IMR-90 (cell line): Measurements from ENCODE around the gene SLIT2. TPM values are rescaled to one million over a fixed set of nuclear protein-coding genes. Genes with fewer than 3 reads are reported as not detected.

Experiments used
- ATAC-seq: fragments of 200-7000 bp; cut with Tn5 transposase; 2 replicates; pipeline ENCODE4 v1.9.1; 2020; ENCODE audit warnings: low read depth, mild to moderate bottlenecking, moderate library complexity
- BruUV-seq: library from RNA; stranded (reverse); fragments of 400-500 nt; replicated peaks from 2 replicates; lab custom pipeline; 2021; lab: Mats Ljungman, UMichigan
- CTCF ChIA-PET: fragments of 300-600 bp; formaldehyde crosslinking; extraction: SDS; loops from one replicate; lab custom pipeline; 2021; ENCODE audit warnings: antibody characterized with exemption; lab: Yijun Ruan, JAX
- POLR2A ChIA-PET: fragments of 300-600 bp; sonication (Branson Sonifier 250); formaldehyde crosslinking; loops from one replicate; lab custom pipeline; 2022; ENCODE audit warnings: antibody characterized with exemption; ENCODE audit not compliant: unreplicated experiment; lab: Charles Lee
- DNase-seq: peaks from one replicate; pipeline ENCODE4 v3.0.0; 2013
- H2AFZ ChIP-seq: replicated peaks from 2 replicates; pipeline ENCODE3; 2013; ENCODE audit warnings: low read length, mild to moderate bottlenecking; ENCODE audit not compliant: poor library complexity
- H2AK5ac ChIP-seq: 2 replicates; pipeline ENCODE4 v1.6.1; 2013; ENCODE audit warnings: low read depth, low read length, inconsistent platforms
- H2AK9ac ChIP-seq: replicated peaks from 2 replicates; pipeline ENCODE3; 2013; ENCODE audit warnings: mild to moderate bottlenecking, low read depth, low read length, moderate library complexity; ENCODE audit not compliant: poor library complexity
- H2BK120ac ChIP-seq: 2 replicates; pipeline ENCODE4 v1.6.1; 2013; ENCODE audit warnings: low read depth, low read length, inconsistent platforms
- H2BK15ac ChIP-seq: 3 replicates; pipeline ENCODE4 v1.6.1; 2013; ENCODE audit warnings: low read depth, low read length, inconsistent platforms
- H2BK20ac ChIP-seq: 2 replicates; pipeline ENCODE4 v1.6.1; 2013; ENCODE audit warnings: low read depth, mild to moderate bottlenecking, inconsistent platforms, low read length, moderate library complexity
- H2BK5ac ChIP-seq: 2 replicates; pipeline ENCODE4 v1.6.1; 2013; ENCODE audit warnings: mild to moderate bottlenecking, low read depth, low read length, inconsistent platforms; ENCODE audit not compliant: poor library complexity, severe bottlenecking
- H3K14ac ChIP-seq: replicated peaks from 2 replicates; pipeline ENCODE4 v1.6.1; 2013; ENCODE audit warnings: low read depth, low read length, inconsistent platforms
- H3K18ac ChIP-seq: 2 replicates; pipeline ENCODE4 v1.6.1; 2013; ENCODE audit warnings: low read depth, low read length, control low read depth
- H3K23ac ChIP-seq: 2 replicates; pipeline ENCODE4 v1.6.1; 2013; ENCODE audit warnings: low read depth, low read length, inconsistent platforms
- H3K27ac ChIP-seq: 2 replicates; pipeline ENCODE4 v1.5.1; 2013; ENCODE audit warnings: mild to moderate bottlenecking, control low read depth, low read length; ENCODE audit not compliant: insufficient read depth
- H3K27me3 ChIP-seq: 2 replicates; pipeline ENCODE4 v1.6.1; 2013; ENCODE audit warnings: low read length; ENCODE audit not compliant: control insufficient read depth, insufficient read depth
- H3K36me3 ChIP-seq: 2 replicates; pipeline ENCODE4 v1.6.1; 2013; ENCODE audit warnings: low read length, mixed read lengths; ENCODE audit not compliant: control insufficient read depth, insufficient read depth
- H3K4ac ChIP-seq: 2 replicates; pipeline ENCODE4 v1.6.1; 2013; ENCODE audit warnings: low read depth, low read length, inconsistent platforms
- H3K4me1 ChIP-seq: 2 replicates; pipeline ENCODE4 v1.6.1; 2013; ENCODE audit warnings: low read length, mixed read lengths; ENCODE audit not compliant: control insufficient read depth, insufficient read depth
- H3K4me2 ChIP-seq: 2 replicates; pipeline ENCODE4 v1.6.1; 2013; ENCODE audit warnings: low read depth, mild to moderate bottlenecking, control low read depth, low read length, moderate library complexity
- H3K4me3 ChIP-seq: 2 replicates; pipeline ENCODE4 v1.5.1; 2013; ENCODE audit warnings: low read depth, mild to moderate bottlenecking, control low read depth, low read length, moderate library complexity; ENCODE audit not compliant: insufficient read depth
- H3K56ac ChIP-seq: 2 replicates; pipeline ENCODE4 v1.6.1; 2013; ENCODE audit warnings: low read length, inconsistent platforms; ENCODE audit not compliant: insufficient read depth; ENCODE audit errors: extremely low read depth
- H3K79me1 ChIP-seq, 2 experiments: 2 replicates each; pipeline ENCODE4 v1.6.1; 2013; ENCODE audit warnings: low read length in 2 of 2, inconsistent platforms in 1 of 2, low read depth in 1 of 2
- H3K9ac ChIP-seq: 2 replicates; pipeline ENCODE4 v1.6.1; 2013; ENCODE audit warnings: low read depth, low read length, control low read depth
- H3K9me1 ChIP-seq: 2 replicates; pipeline ENCODE4 v1.6.1; 2013; ENCODE audit warnings: low read length, inconsistent platforms; ENCODE audit not compliant: insufficient read depth
- H3K9me3 ChIP-seq: 2 replicates; pipeline ENCODE4 v1.6.1; 2013; ENCODE audit warnings: low read length; ENCODE audit not compliant: control insufficient read depth, insufficient read depth
- H4K20me1 ChIP-seq: 2 replicates; pipeline ENCODE4 v1.6.1; 2013; ENCODE audit warnings: low read length, inconsistent platforms; ENCODE audit not compliant: insufficient read depth
- H4K5ac ChIP-seq: 2 replicates; pipeline ENCODE4 v1.6.1; 2013; ENCODE audit warnings: mild to moderate bottlenecking, low read depth, low read length, control low read depth
- H4K8ac ChIP-seq, 2 experiments: 2 replicates each; pipeline ENCODE4 v1.6.1; 2013; ENCODE audit warnings: low read depth in 2 of 2, low read length in 2 of 2, control low read depth in 1 of 2, inconsistent platforms in 1 of 2
- H4K91ac ChIP-seq: 2 replicates; pipeline ENCODE4 v1.6.1; 2013; ENCODE audit warnings: low read depth, low read length, inconsistent platforms; ENCODE audit not compliant: insufficient read depth
- BHLHE40 ChIP-seq: fragments of 150-350 bp; IDR thresholded peaks from 2 replicates; pipeline ENCODE4 v1.6.1; 2016; ENCODE audit warnings: mild to moderate bottlenecking, low read depth, low read length
- FOS ChIP-seq: fragments of 150-350 bp; IDR thresholded peaks from 2 replicates; pipeline ENCODE4 v1.6.1; 2016; ENCODE audit warnings: low read depth, low read length
- MXI1 ChIP-seq: IDR thresholded peaks from 2 replicates; pipeline ENCODE4 v1.6.1; 2012; ENCODE audit warnings: low read depth, mild to moderate bottlenecking, low read length, moderate library complexity, borderline replicate concordance
- NFE2L2 ChIP-seq: fragments of 150-350 bp; IDR thresholded peaks from 2 replicates; pipeline ENCODE4 v1.6.1; 2016; ENCODE audit warnings: low read depth, mild to moderate bottlenecking, low read length
- WGBS, 2 experiments: methylation state at CpG; one replicate each; pipeline versions ENCODE4 v1.1.5 to v1.1.7; 2013; ENCODE audit warnings: missing lambda C conversion rate in 2 of 2; ENCODE audit not compliant: insufficient read length in 1 of 2; ENCODE audit errors: extremely low coverage in 2 of 2; 5-methylcytosine and 5-hydroxymethylcytosine counted together
- dilution Hi-C: fragments of 300-500 bp; cut with HindIII; formaldehyde crosslinking; loops from one replicate; pipeline ENCODE4 v1.14.3; 2018; ENCODE audit warnings: low sequenced_read_pairs; ENCODE audit not compliant: unreplicated experiment
- in situ Hi-C: fragments of 300-500 bp; cut with MboI; formaldehyde crosslinking; loops from 3 replicates; pipeline ENCODE4 v1.14.3; 2019; ENCODE audit warnings: low sequenced_read_pairs, inconsistent platforms, mixed read lengths
- intact Hi-C: fragments of 100-400 bp; cut with micrococcal nuclease; formaldehyde crosslinking; loops from 2 replicates; pipeline ENCODE4 v1.10.0; 2022
- polyA plus RNA-seq, 3 experiments: library from polyadenylated mRNA; depleted of rRNA; stranded (reverse); fragments of >200 nt; gene quantifications; 2 replicates each; pipeline ENCODE4 v1.2.3, GENCODE V29; 2012; ENCODE audit warnings: low replicate concordance in 1 of 3
- total RNA-seq: library from RNA; depleted of rRNA; stranded (reverse); fragments of >200 nt; gene quantifications from 2 replicates; pipeline ENCODE4 v1.2.3, GENCODE V29; 2012

SLIT2 gene
- total and polyA plus RNA-seq, 2 of the 4 experiments (the other 2 are of a cell fraction), result 13.6 to 14.3 TPM

GRCh38 chr4:20253735-20254409, 2.2 kb downstream of the SLIT2 start (continued):
- no peak for TF ChIP-seq MXI1

- peak overlapping the region; percentile 83 for H2AFZ ChIP-seq
- POLR2A ChIA-PET, result no interaction called here
- TF ChIP-seq NFE2L2 (no peak), BHLHE40 (0 out of 2 replicates have a peak, but pooled peaks have one; percentile 25), FOS (no peak)
- H3K4me2 ChIP-seq, result peak overlapping the region; percentile 80
- no peak overlapping the region for H3K56ac ChIP-seq
- dilution Hi-C loops, result no loop called here
- no peaks in the 10 kb centered on the region for H3K9me3 ChIP-seq
- ATAC-seq (peak; percentile 6), DNase-seq (peak; percentile 39)
- no peak overlapping the region; the same call in 1 of the 2 replicates for H2AK5ac ChIP-seq
- peaks cover 22% of the 10 kb centered on the region for H3K27me3 ChIP-seq
- peak overlapping the region; percentile 55 for H3K4me3 ChIP-seq
- peaks cover 8% of the 10 kb centered on the region; the same call in 1 of the 2 replicates for H3K4me1 ChIP-seq
- no peaks in the 10 kb centered on the region for H3K9me1 ChIP-seq
- peak overlapping the region; percentile 42 for H2BK120ac ChIP-seq
- no peak overlapping the region; the same call in 1 of the 2 replicates for H2BK20ac ChIP-seq
- H3K36me3 ChIP-seq, result no peaks in the 10 kb centered on the region
- H4K91ac ChIP-seq, result no peak overlapping the region
- H4K5ac ChIP-seq, result no peak overlapping the region; the same call in 1 of the 2 replicates
- 6% methylated on average over 35 of the region's 72 CpGs; no CpG with 5 or more reads in 1 of the 2 experiments for WGBS, 2 experiments
- peak overlapping the region; percentile 68; the same call in 1 of the 2 replicates for H3K23ac ChIP-seq
- H2BK5ac ChIP-seq, result no peak overlapping the region
- H4K20me1 ChIP-seq, result peaks cover 7% of the 10 kb centered on the region
- no peak overlapping the region for H3K9ac ChIP-seq
- CTCF ChIA-PET, result interaction anchor here (0.6 kb wide), 1 partner anchor 330 kb away, joined by 3 read pairs; no protein-coding TSS in a partner anchor
- peaks cover 0 to 6% of the 10 kb centered on the region in 2 experiments; a peak in 1 of 4 replicates for H3K79me1 ChIP-seq
- no peak overlapping the region; a peak in 1 of 4 replicates for H4K8ac ChIP-seq
- H3K4ac ChIP-seq, result peak overlapping the region; percentile 25; the same call in 1 of the 2 replicates
- no peak overlapping the region; the same call in 1 of the 2 replicates for H3K27ac ChIP-seq
- BruUV-seq, result no TSS peak
- peak overlapping the region; percentile 56 for H2AK9ac ChIP-seq
- in situ Hi-C loops, result no loop called here
- no peak overlapping the region for H2BK15ac ChIP-seq
- H3K14ac ChIP-seq, result no peak overlapping the region
- intact Hi-C loops, result loop anchor here (5.0 to 10.0 kb wide), 5 partner anchors 168 to 1250 kb away; no protein-coding TSS in a partner anchor
- no peak overlapping the region for H3K18ac ChIP-seq
Observed at GRCh38 chr4:20254511-20255250, 3.0 kb downstream of the SLIT2 start.
